HAP-1 (cell line): ENCODE results near the gene BBIP1.
A peak's percentile ranks its signal among the peaks of the same experiment; 100 is the strongest.
"Not testable (repeated sequence)": the region's sequence is repeated elsewhere in the genome, so short reads cannot be mapped to it uniquely, and the experiment has no call there.

Source experiments
- DNase-seq, 2 experiments: peaks; one replicate each; pipeline ENCODE4 v3.0.0-alpha.2; 2016 to 2020; ENCODE audit warnings: low spot score in 2 of 2
- H3K27me3 ChIP-seq: fragments of 250-450 bp; sonication (Bioruptor Pico); 2 replicates; pipeline ENCODE4 v1.5.1; 2020; ENCODE audit warnings: low read depth, mild to moderate bottlenecking, moderate library complexity
- H3K36me3 ChIP-seq: fragments of 250-450 bp; sonication (Bioruptor Pico); replicated peaks from 2 replicates; pipeline ENCODE4 v1.5.1; 2020; ENCODE audit warnings: mild to moderate bottlenecking
- H3K4me1 ChIP-seq: fragments of 250-450 bp; sonication (Bioruptor Pico); 2 replicates; pipeline ENCODE4 v1.5.1; 2020; ENCODE audit warnings: mild to moderate bottlenecking
- H3K4me3 ChIP-seq: fragments of 250-450 bp; sonication (Bioruptor Pico); 2 replicates; pipeline ENCODE4 v1.5.1; 2020; ENCODE audit warnings: mild to moderate bottlenecking, moderate library complexity
- H3K9me3 ChIP-seq: fragments of 250-450 bp; sonication (Bioruptor Pico); 2 replicates; pipeline ENCODE4 v1.5.1; 2020; ENCODE audit warnings: mild to moderate bottlenecking, moderate library complexity
- in situ Hi-C: fragments of 300-500 bp; cut with MboI; formaldehyde crosslinking; loops from 3 replicates; pipeline ENCODE4 v1.14.3; 2020; ENCODE audit warnings: low sequenced_read_pairs, inconsistent platforms, mixed read lengths

The BBIP1 gene

GRCh38 chr10:110868981-110869380 lies 50.0 kb downstream of the BBIP1 start:
- Histone ChIP-seq H3K4me3 (no peak overlapping the region), H3K27me3 (no peaks in the 10 kb centered on the region; the same call in 1 of the 2 replicates), H3K4me1 (peaks cover 25% of the 10 kb centered on the region), H3K9me3 (no peaks in the 10 kb centered on the region), H3K36me3 (no peaks in the 10 kb centered on the region)
- in situ Hi-C loops = no loop called here
- DNase-seq = no peak

- peaks cover 18% of the 10 kb centered on the region for H3K4me1 ChIP-seq
- no peak for DNase-seq
- H3K36me3 ChIP-seq = no peaks in the 10 kb centered on the region
- in situ Hi-C loops = no loop called here
- no peaks in the 10 kb centered on the region for H3K9me3 ChIP-seq
- no peak overlapping the region for H3K4me3 ChIP-seq
- no peaks in the 10 kb centered on the region; the same call in 1 of the 2 replicates for H3K27me3 ChIP-seq
Observed at GRCh38 chr10:110867807-110868465, 51.0 kb downstream of the BBIP1 start.

- H3K36me3 ChIP-seq, H3K27me3 ChIP-seq, H3K4me3 ChIP-seq, in situ Hi-C loops, H3K9me3 ChIP-seq, DNase-seq: not testable (repeated sequence)
- peaks cover 18% of the 10 kb centered on the region for H3K4me1 ChIP-seq
Observed at GRCh38 chr10:110867011-110867806, 51.8 kb downstream of the BBIP1 start.

DNA sequence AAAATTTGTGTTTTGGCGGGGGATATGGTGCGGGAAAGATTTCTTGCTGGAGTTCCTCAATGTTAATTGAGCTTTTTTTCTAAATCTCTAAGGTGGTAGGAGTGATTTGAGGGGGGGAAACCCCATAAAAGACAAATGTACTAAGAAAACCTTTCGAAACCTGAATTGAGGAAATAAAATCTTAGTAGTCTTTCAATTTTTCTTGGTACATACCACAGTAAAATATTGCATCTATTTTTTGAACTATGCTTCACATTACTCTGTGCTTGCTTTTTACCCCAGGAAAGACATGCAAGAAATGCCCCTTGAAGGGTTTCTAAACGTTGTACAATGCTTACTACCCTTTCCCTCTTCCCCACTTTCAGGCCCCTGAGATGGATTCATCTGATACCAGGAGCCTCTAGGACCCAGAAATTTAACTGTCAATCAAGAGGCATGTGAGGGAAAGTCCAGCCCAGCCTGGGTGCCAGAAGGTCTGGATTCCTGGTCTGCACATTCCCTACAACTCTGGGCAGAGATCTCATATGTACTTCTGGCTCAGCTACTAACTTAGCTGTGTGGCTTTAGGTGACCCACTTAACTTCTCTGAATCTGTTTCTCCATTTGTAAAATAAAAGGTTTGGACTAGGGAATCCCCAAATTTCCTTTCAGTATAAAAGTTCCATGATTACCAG lies 53.0 kb downstream of the BBIP1 start:
- in situ Hi-C loops = no loop called here
- Histone ChIP-seq H3K27me3 (no peaks in the 10 kb centered on the region; the same call in 1 of the 2 replicates), H3K4me1 (peaks cover 13% of the 10 kb centered on the region), H3K4me3 (no peak overlapping the region), H3K9me3 (no peaks in the 10 kb centered on the region), H3K36me3 (no peaks in the 10 kb centered on the region)
- no peak for DNase-seq

DNA sequence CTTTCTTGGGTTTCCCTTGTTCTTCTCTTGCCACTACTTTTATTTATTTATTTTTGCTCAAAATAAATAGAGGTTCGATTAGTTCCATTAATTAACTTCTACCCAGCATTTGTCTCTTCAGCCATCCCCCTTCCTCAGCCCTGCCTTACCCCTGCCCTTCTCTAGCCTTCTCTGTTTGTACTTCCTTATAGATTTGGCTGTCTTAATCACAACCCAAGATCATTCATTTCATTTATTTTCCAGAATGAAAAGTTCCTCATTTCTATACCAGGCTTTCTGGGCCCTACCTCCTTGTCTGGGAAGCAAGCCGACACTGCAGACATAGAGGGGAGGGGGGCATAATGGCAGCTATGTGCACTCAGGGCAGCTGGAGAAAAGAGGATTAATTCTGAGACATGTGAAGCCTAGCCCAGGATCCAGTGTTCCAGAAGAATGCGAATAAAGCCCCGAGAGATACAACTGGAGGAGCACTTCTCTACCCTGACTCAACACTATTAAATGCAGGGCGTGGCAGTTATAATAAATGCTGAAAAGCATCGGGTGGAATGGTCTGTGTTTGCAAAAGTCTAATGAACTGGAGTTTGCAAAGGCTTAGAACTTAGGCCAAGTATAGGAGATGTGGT lies 53.7 kb downstream of the BBIP1 start:
- DNase-seq = peak; percentile 66 to 77
- Histone ChIP-seq H3K9me3 (no peaks in the 10 kb centered on the region), H3K36me3 (no peaks in the 10 kb centered on the region), H3K27me3 (no peaks in the 10 kb centered on the region; the same call in 1 of the 2 replicates), H3K4me1 (peaks cover 10% of the 10 kb centered on the region), H3K4me3 (no peak overlapping the region)
- in situ Hi-C loops = no loop called here

DNA sequence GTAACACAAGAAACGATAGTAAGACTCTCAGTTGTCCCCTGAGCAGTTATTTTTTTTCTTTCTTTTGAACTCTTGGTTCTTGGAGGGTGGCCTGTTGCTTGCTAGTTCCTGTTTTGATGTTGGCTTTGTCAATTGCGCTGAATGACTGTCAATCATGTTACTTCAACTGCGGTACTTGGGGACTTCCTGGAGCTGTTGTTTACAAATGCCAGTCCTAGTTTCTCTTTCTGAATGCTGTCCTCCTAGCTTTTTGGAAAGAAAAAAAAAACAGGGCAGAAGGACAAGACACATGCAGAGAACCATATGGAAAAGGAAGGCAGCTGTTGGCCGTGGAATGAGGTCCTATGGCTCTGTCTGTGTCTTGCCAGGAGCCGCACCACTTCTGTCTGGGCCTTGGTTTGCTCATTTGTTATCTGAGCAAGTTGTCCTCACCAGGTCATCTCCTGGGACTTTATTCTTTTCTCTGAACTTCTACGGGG lies 54.3 kb downstream of the BBIP1 start:
- DNase-seq = no peak
- Histone ChIP-seq H3K9me3 (no peaks in the 10 kb centered on the region), H3K27me3 (no peaks in the 10 kb centered on the region; the same call in 1 of the 2 replicates), H3K4me3 (no peak overlapping the region), H3K4me1 (peaks cover 10% of the 10 kb centered on the region), H3K36me3 (no peaks in the 10 kb centered on the region)
- in situ Hi-C loops = no loop called here

GRCh38 chr10:110863956-110864355 lies 55.0 kb downstream of the BBIP1 start:
- no peaks in the 10 kb centered on the region for H3K36me3 ChIP-seq
- DNase-seq = no peak
- no peaks in the 10 kb centered on the region; the same call in 1 of the 2 replicates for H3K27me3 ChIP-seq
- peaks cover 10% of the 10 kb centered on the region for H3K4me1 ChIP-seq
- H3K4me3 ChIP-seq = no peak overlapping the region
- H3K9me3 ChIP-seq = no peaks in the 10 kb centered on the region
- in situ Hi-C loops = no loop called here

- in situ Hi-C loops = no loop called here
- H3K4me3 ChIP-seq = no peak overlapping the region
- H3K9me3 ChIP-seq = no peaks in the 10 kb centered on the region
- no peaks in the 10 kb centered on the region for H3K36me3 ChIP-seq
- no peaks in the 10 kb centered on the region; the same call in 1 of the 2 replicates for H3K27me3 ChIP-seq
- DNase-seq = no peak
- peaks cover 10% of the 10 kb centered on the region for H3K4me1 ChIP-seq
Observed at GRCh38 chr10:110863361-110863760, 55.6 kb downstream of the BBIP1 start.

GRCh38 chr10:110862961-110863360 lies 56.0 kb downstream of the BBIP1 start:
- in situ Hi-C loops = no loop called here
- H3K36me3 ChIP-seq = no peaks in the 10 kb centered on the region
- DNase-seq = no peak
- no peak overlapping the region for H3K4me3 ChIP-seq
- H3K27me3 ChIP-seq = no peaks in the 10 kb centered on the region; the same call in 1 of the 2 replicates
- H3K9me3 ChIP-seq = no peaks in the 10 kb centered on the region
- peaks cover 10% of the 10 kb centered on the region for H3K4me1 ChIP-seq

DNA sequence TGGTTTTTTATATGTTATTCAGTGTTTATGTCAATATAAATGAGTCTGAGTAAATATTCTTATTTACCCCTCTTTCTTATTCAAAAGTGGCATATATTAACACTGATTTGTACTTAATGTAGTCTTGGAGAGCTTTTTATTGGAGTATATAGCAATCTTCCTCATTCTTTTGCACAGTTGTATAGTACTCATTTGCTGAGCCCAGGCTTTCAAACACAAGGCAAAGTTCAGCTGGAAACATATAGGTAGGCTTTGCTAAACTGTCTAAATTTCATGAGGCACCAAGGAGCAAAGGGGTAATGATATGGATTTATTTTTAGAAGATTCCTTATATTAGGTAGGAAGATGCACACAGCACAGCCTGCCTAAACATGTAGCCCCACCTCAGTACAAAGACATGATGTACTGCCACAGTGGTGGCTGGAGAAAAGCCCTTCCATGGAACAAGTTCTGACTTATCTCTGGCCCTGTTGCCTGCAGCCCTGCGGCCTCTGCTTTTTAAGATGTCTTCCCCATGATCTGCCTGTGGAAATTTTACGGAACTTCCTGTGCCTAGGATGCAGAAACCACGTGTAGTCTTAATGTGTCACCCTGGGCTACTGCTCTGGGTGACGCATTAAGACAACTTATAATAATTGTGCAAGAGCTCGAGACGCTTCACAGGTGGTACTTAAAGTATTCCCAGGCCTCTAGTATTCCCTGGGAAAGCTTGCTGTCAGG lies 56.9 kb downstream of the BBIP1 start:
- Histone ChIP-seq H3K9me3 (no peaks in the 10 kb centered on the region), H3K4me3 (no peak overlapping the region), H3K36me3 (no peaks in the 10 kb centered on the region), H3K4me1 (peaks cover 10% of the 10 kb centered on the region), H3K27me3 (no peaks in the 10 kb centered on the region)
- DNase-seq = no peak
- in situ Hi-C loops = no loop called here

DNA sequence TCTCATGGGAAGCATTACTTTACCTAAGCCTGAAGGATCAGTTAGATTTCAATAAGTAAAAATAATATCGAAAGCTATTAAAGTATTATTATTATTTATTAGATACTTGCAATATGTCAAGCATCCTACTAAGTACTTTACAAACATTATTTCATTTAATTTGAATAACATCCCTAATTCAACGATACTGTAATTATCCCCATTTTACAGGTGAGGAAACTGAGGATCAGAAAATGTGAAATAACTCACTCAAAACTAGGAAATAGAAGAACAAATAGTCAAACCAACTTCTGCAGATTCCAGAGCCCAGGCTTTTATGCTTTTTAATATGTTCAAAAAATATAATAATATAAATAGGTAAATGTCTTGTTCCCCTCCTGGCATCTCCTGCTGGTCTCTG lies 57.5 kb downstream of the BBIP1 start:
- Histone ChIP-seq H3K4me1 (peaks cover 10% of the 10 kb centered on the region), H3K27me3 (no peaks in the 10 kb centered on the region), H3K36me3 (no peaks in the 10 kb centered on the region), H3K9me3 (no peaks in the 10 kb centered on the region), H3K4me3 (no peak overlapping the region)
- no peak for DNase-seq
- in situ Hi-C loops = no loop called here

- H3K36me3 ChIP-seq = no peaks in the 10 kb centered on the region
- no peak overlapping the region for H3K4me3 ChIP-seq
- no peak for DNase-seq
- H3K27me3 ChIP-seq = no peaks in the 10 kb centered on the region
- peaks cover 7% of the 10 kb centered on the region for H3K4me1 ChIP-seq
- in situ Hi-C loops = no loop called here
- no peaks in the 10 kb centered on the region for H3K9me3 ChIP-seq
Observed at GRCh38 chr10:110860576-110861241, 58.3 kb downstream of the BBIP1 start.
